ENCODE measurements around the gene REPS1.

REPS1 gene

GRCh38 chr6:138920906-138921305 is 67.1 kb downstream of the REPS1 start:
- no peak for DNase-seq

- no peak for DNase-seq
These were observed 73.4 kb downstream of the REPS1 start for GRCh38 chr6:138914701-138915100.

GRCh38 chr6:138912308-138912707 is 75.7 kb downstream of the REPS1 start:
- DNase-seq, result no peak

- no peak for DNase-seq
These were observed 78.1 kb downstream of the REPS1 start for GRCh38 chr6:138909975-138910374.

- DNase-seq, result no peak
These were observed 78.5 kb downstream of the REPS1 start for GRCh38 chr6:138909511-138909910.

- no peak for DNase-seq
These were observed 80.9 kb downstream of the REPS1 start for GRCh38 chr6:138907167-138907566.

GRCh38 chr6:138897031-138897430 is 91.0 kb downstream of the REPS1 start:
- DNase-seq, result no peak

GRCh38 chr6:138896104-138896756 is 91.8 kb downstream of the REPS1 start:
- DNase-seq, result no peak

GRCh38 chr6:138891255-138891986 is 96.6 kb downstream of the REPS1 start:
- DNase-seq, result no peak

- DNase-seq, result no peak
These were observed 102.8 kb downstream of the REPS1 start for GRCh38 chr6:138885156-138885819.

GRCh38 chr6:138882369-138883017 is 105.6 kb downstream of the REPS1 start:
- no peak for DNase-seq

GRCh38 chr6:138873191-138873590 is 114.9 kb downstream of the REPS1 start:
- DNase-seq, result no peak

GRCh38 chr6:138869398-138869797 is 118.7 kb downstream of the REPS1 start:
- DNase-seq, result no peak

GRCh38 chr6:138868181-138868580 is 119.9 kb downstream of the REPS1 start:
- no peak for DNase-seq

- no peak for DNase-seq
These were observed 122.5 kb downstream of the REPS1 start for GRCh38 chr6:138865480-138866109.

- DNase-seq, result no peak
These were observed 123.6 kb downstream of the REPS1 start for GRCh38 chr6:138864343-138864890.

GRCh38 chr6:138863321-138863720 is 124.7 kb downstream of the REPS1 start:
- no peak for DNase-seq

GRCh38 chr6:138862456-138862855 is 125.6 kb downstream of the REPS1 start:
- no peak for DNase-seq

GRCh38 chr6:138857775-138858174 is 130.3 kb downstream of the REPS1 start:
- no peak for DNase-seq

- no peak for DNase-seq
These were observed 131.4 kb downstream of the REPS1 start for GRCh38 chr6:138856654-138857053.

Data from DMS79 treated with DMSO at 0.1 percent for 48 hours (cell line).